HepG2 (cell line): ENCODE data around the gene ZNF584. TPM values are rescaled to one million over a fixed set of nuclear protein-coding genes. Genes with fewer than 3 reads are reported as not detected.
A peak's percentile ranks its signal among the peaks of the same experiment; 100 is the strongest.

ENCODE experiments used
- ATAC-seq: fragments of 200-7000 bp; cut with Tn5 transposase; 3 replicates; pipeline ENCODE4 v1.9.1; 2020; ENCODE audit warnings: mild to moderate bottlenecking, moderate library complexity
- BruUV-seq: library from RNA; stranded (reverse); fragments of 400-500 nt; replicated peaks from 2 replicates; lab custom pipeline; 2021; lab: Mats Ljungman, UMichigan
- CTCF ChIA-PET: fragments of 300-600 bp; formaldehyde crosslinking; extraction: SDS; loops from one replicate; lab custom pipeline; 2021; ENCODE audit warnings: low total read pairs, inconsistent platforms, low intra/inter-chr PET ratio; lab: Yijun Ruan, JAX
- POLR2A ChIA-PET: fragments of 350-600 bp; sonication (Branson Sonifier 250); formaldehyde crosslinking; loops from one replicate; lab custom pipeline; 2020; ENCODE audit warnings: antibody characterized with exemption, inconsistent platforms; lab: Yijun Ruan, JAX
- DNase-seq: peaks from one replicate; pipeline ENCODE4 v3.0.0-alpha.2; 2015; ENCODE audit warnings: low spot score
- FAIRE-seq: peaks from 3 replicates; lab custom pipeline; 2011; peaks lifted over from hg19 to GRCh38; lab: Jason Lieb, UNC
- H2AFZ ChIP-seq: one replicate; pipeline ENCODE4 v1.6.1; 2011; ENCODE audit warnings: low read length, inconsistent platforms
- H3K27ac ChIP-seq: fragments of 300-600 bp; 3 replicates; pipeline ENCODE4 v1.8.0; 2011; ENCODE audit warnings: mixed run types, mild to moderate bottlenecking, mixed read lengths, low read length, inconsistent platforms; ENCODE audit not compliant: insufficient read depth; ENCODE audit errors: extremely low read length
- H3K27me3 ChIP-seq, 2 experiments: fragments of 200-600 bp in 1 of 2; 2 replicates in 1 of 2; 3 replicates in 1 of 2; pipeline versions ENCODE4 v1.6.0 to v1.8.0; 2011; ENCODE audit warnings: low read length in 2 of 2, mild to moderate bottlenecking in 2 of 2, moderate library complexity in 2 of 2, inconsistent platforms in 1 of 2; ENCODE audit not compliant: insufficient read depth in 2 of 2, control insufficient read depth in 1 of 2
- H3K36me3 ChIP-seq, 2 experiments: fragments of 200-600 bp in 1 of 2; replicated peaks in 1 of 2; 2 replicates in 1 of 2; 3 replicates in 1 of 2; pipeline versions ENCODE4 v1.5.1 to v1.8.0; 2011; ENCODE audit warnings: low read length in 2 of 2, inconsistent platforms in 1 of 2; ENCODE audit not compliant: insufficient read depth in 2 of 2, control insufficient read depth in 1 of 2
- H3K4me1 ChIP-seq: 2 replicates; pipeline ENCODE4 v1.5.1; 2012; ENCODE audit warnings: low read length, inconsistent platforms; ENCODE audit not compliant: insufficient read depth
- H3K4me2 ChIP-seq: 2 replicates; pipeline ENCODE4 v1.6.0; 2011; ENCODE audit warnings: low read depth, low read length, inconsistent platforms
- H3K4me3 ChIP-seq, 3 experiments: fragments of 200-600 bp in 1 of 3; sonication (generic), shearing (Covaris generic) in 1 of 3; replicated peaks in 1 of 3; 2 replicates each; pipeline ENCODE4 v1.5.1; 2011 to 2016; ENCODE audit warnings: low read length in 3 of 3, inconsistent platforms in 2 of 3, low read depth in 2 of 3, mild to moderate bottlenecking in 2 of 3, control low read depth in 1 of 3, mixed read lengths in 1 of 3; ENCODE audit not compliant: insufficient read depth in 1 of 3
- H3K79me2 ChIP-seq: one replicate; pipeline ENCODE4 v1.6.1; 2011; ENCODE audit warnings: low read length, inconsistent platforms; ENCODE audit not compliant: insufficient read depth
- H3K9ac ChIP-seq: 2 replicates; pipeline ENCODE4 v1.6.0; 2011; ENCODE audit warnings: mild to moderate bottlenecking, low read depth, low read length, inconsistent platforms; ENCODE audit not compliant: insufficient read depth
- H3K9me3 ChIP-seq: 2 replicates; pipeline ENCODE4 v1.5.1; 2012; ENCODE audit warnings: mild to moderate bottlenecking, low read length
- H4K20me1 ChIP-seq: 2 replicates; pipeline ENCODE4 v1.6.0; 2011; ENCODE audit warnings: inconsistent platforms, mild to moderate bottlenecking, low read length, moderate library complexity; ENCODE audit not compliant: insufficient read depth
- DRAP1 ChIP-seq: IDR thresholded peaks from 2 replicates; pipeline ENCODE4 v1.6.1; 2016; ENCODE audit warnings: missing genetic modification reagents, missing compliant biosample characterization
- E2F2 ChIP-seq: sonication (generic); formaldehyde crosslinking; IDR thresholded peaks from 2 replicates; pipeline ENCODE4 v1.4.0; 2020; ENCODE audit warnings: missing genetic modification reagents, borderline replicate concordance
- GRHL1 ChIP-seq: sonication (generic); formaldehyde crosslinking; conservative IDR thresholded peaks from 2 replicates; pipeline ENCODE4 v1.8.0; 2022; ENCODE audit warnings: missing genetic modification reagents
- KLF11 ChIP-seq: IDR thresholded peaks from 2 replicates; pipeline ENCODE4 v1.6.1; 2016; ENCODE audit warnings: missing compliant biosample characterization
- PRPF4 ChIP-seq: fragments of 200-400 bp; formaldehyde crosslinking; IDR thresholded peaks from 2 replicates; pipeline ENCODE4 v1.6.1; 2016; ENCODE audit warnings: low read length, low read depth; ENCODE audit not compliant: poor library complexity, severe bottlenecking
- SRSF1 ChIP-seq: fragments of 200-400 bp; formaldehyde crosslinking; optimal IDR thresholded peaks from 2 replicates; pipeline ENCODE3; 2017; ENCODE audit warnings: mild to moderate bottlenecking, low read depth, low read length, moderate library complexity
- TIGD3 ChIP-seq: sonication (generic); formaldehyde crosslinking; IDR thresholded peaks from 2 replicates; pipeline ENCODE4 v1.5.1; 2020; ENCODE audit warnings: mild to moderate bottlenecking, missing genetic modification reagents, borderline replicate concordance
- ZBTB43 ChIP-seq: sonication (generic); formaldehyde crosslinking; conservative IDR thresholded peaks from 2 replicates; pipeline ENCODE4 v1.4.0; 2020; ENCODE audit warnings: missing genetic modification reagents
- ZSCAN12 ChIP-seq: sonication (generic); formaldehyde crosslinking; IDR thresholded peaks from 2 replicates; pipeline ENCODE4 v1.9.0; 2021; ENCODE audit warnings: mild to moderate bottlenecking, missing genetic modification reagents
- WGBS: methylation state at CpG from one replicate; pipeline ENCODE4 v1.1.6; 2017; ENCODE audit warnings: low lambda C conversion rate; 5-methylcytosine and 5-hydroxymethylcytosine counted together
- in situ Hi-C: cut with HindIII; loops from 2 replicates; pipeline ENCODE4 v1.10.0; 2017; ENCODE audit warnings: low pct_unique_long_range_greater_than_20kb; ENCODE audit not compliant: extremely low pct_ligation_motif_present
- intact Hi-C: fragments of 100-400 bp; cut with micrococcal nuclease; formaldehyde crosslinking; loops from one replicate; pipeline ENCODE4 v1.10.0; 2022; ENCODE audit not compliant: unreplicated experiment
- polyA plus RNA-seq, 8 experiments: library from polyadenylated mRNA; depleted of rRNA in 3 of 8; stranded (reverse) in 7 of 8; unstranded in 1 of 8; fragments of >200 nt; fragmentation: Illumina TruSeq in 4 of 8; extraction: Trizol in 4 of 8; gene quantifications; 2 replicates each; pipeline versions ENCODE4 v1.2.1 to v1.2.3, GENCODE V29; 2011 to 2016; ENCODE audit warnings: low read depth in 4 of 8, missing spikeins in 1 of 8, mixed read lengths in 1 of 8; ENCODE audit not compliant: insufficient read depth in 1 of 8
- total RNA-seq, 5 experiments: library from RNA; depleted of rRNA; stranded (reverse); fragments of >200 nt; fragmentation: Illumina TruSeq; extraction: Trizol; gene quantifications; 2 replicates each; pipeline ENCODE4 v1.2.3, GENCODE V29; 2016; ENCODE audit warnings: low read depth in 1 of 5

ZNF584 gene
- total and polyA plus RNA-seq, 2 of the 13 experiments (the other 11 are each of a cell fraction or from before 2014, with no cell fraction given), result 2.4 to 7.0 TPM

GRCh38 chr19:58386576-58387337 lies 21.7 kb upstream of the ZNF584 start, which contains the start of gene RPS5 (continued):
- TF ChIP-seq E2F2 (CRISPR knock-in tag), result no peak
- TF ChIP-seq SRSF1, result peak; percentile 57

- no peak for DNase-seq
- Histone ChIP-seq H3K79me2 (peaks cover 46% of the 10 kb centered on the region), H3K4me2 (peak overlapping the region; percentile 99), H3K9ac (peak overlapping the region; percentile 97), H2AFZ (no peak overlapping the region), H4K20me1 (peaks cover 35% of the 10 kb centered on the region), H3K36me3 (peaks cover 0 to 35% of the 10 kb centered on the region in 2 experiments; a peak in 3 of 5 replicates), H3K4me1 (peaks cover 47% of the 10 kb centered on the region), H3K27ac (peak overlapping the region; percentile 99), H3K9me3 (no peaks in the 10 kb centered on the region), H3K4me3 (peak overlapping the region; percentile 83 to 98 (median 92)), H3K27me3 (no peaks in the 10 kb centered on the region; a peak in 1 of 5 replicates)
- ChIA-PET CTCF (no interaction called here), POLR2A (interaction anchor here (0.8 to 4.6 kb wide), 6 partner anchors 20 to 111 kb away, joined by 3 to 19 read pairs (median 3); partner anchors contain the start of genes ZNF497, ZNF584 and ZSCAN22)
- intact Hi-C loops (loop anchor here (2.0 to 5.0 kb wide), 2 partner anchors 13 to 205 kb away; partner anchors contain the start of gene ZNF274), in situ Hi-C loops (no loop called here)
- TSS peak; percentile 78 for BruUV-seq
- ATAC-seq, result no peak; the same call in 2 of the 3 replicates
- no peak for FAIRE-seq
- 5% methylated on average over 32 of the region's 39 CpGs for WGBS
- 0 out of 2 replicates have a peak, but pooled peaks have one; percentile 61 for TF ChIP-seq TIGD3 (CRISPR knock-in tag)
- TF ChIP-seq PRPF4, result no peak
- no peak for TF ChIP-seq GRHL1 (CRISPR knock-in tag)
- no peak for TF ChIP-seq DRAP1
- TF ChIP-seq ZBTB43 (CRISPR knock-in tag), result no peak
- peak; percentile 73; the same call in 1 of the 2 replicates for TF ChIP-seq ZSCAN12 (CRISPR knock-in tag)
- no peak for TF ChIP-seq KLF11 (CRISPR knock-in tag)
Measured at GRCh38 chr19:58387338-58388174, 20.9 kb upstream of the ZNF584 start.
